Kidney (tissue), 14 donors: Measurements from ENCODE around the gene CRYBG2. TPM values are rescaled to one million over a fixed set of nuclear protein-coding genes. Genes with fewer than 3 reads are reported as not detected.
A peak's percentile ranks its signal among the peaks of the same experiment; 100 is the strongest.

ENCODE experiments used
- DNase-seq, 5 donors: peaks; one replicate each; pipeline ENCODE4 v3.0.0-alpha.2; 2013 to 2020
- FAIRE-seq: peaks from 2 replicates; lab custom pipeline; 2012; peaks lifted over from hg19 to GRCh38; lab: Jason Lieb, UNC
- H3K27ac ChIP-seq, 2 donors: one replicate each; pipeline ENCODE4 v1.7.0; 2013; ENCODE audit warnings: low read depth in 2 of 2, low read length in 2 of 2, inconsistent platforms in 1 of 2
- H3K27me3 ChIP-seq: one replicate; pipeline ENCODE4 v1.7.1; 2013; ENCODE audit warnings: low read length, inconsistent platforms; ENCODE audit not compliant: control insufficient read depth, insufficient read depth
- H3K36me3 ChIP-seq, 3 donors: one replicate each; pipeline versions ENCODE4 v1.7.0 to v1.7.1; 2013; ENCODE audit warnings: low read length in 3 of 3, control low read depth in 1 of 3, inconsistent platforms in 1 of 3; ENCODE audit not compliant: insufficient read depth in 3 of 3, control insufficient read depth in 2 of 3
- H3K4me1 ChIP-seq, 3 donors: one replicate each; pipeline versions ENCODE4 v1.7.0 to v1.7.1; 2013; ENCODE audit warnings: low read length in 3 of 3, inconsistent platforms in 1 of 3, low read depth in 1 of 3; ENCODE audit not compliant: control insufficient read depth in 2 of 3, insufficient read depth in 2 of 3
- H3K4me3 ChIP-seq, 3 donors: one replicate each; pipeline versions ENCODE4 v1.7.0 to v1.8.1; 2013; ENCODE audit warnings: low read length in 3 of 3, control low read depth in 1 of 3, inconsistent platforms in 1 of 3
- H3K9ac ChIP-seq, 3 donors: one replicate each; pipeline versions ENCODE4 v1.7.0 to v1.7.1; 2013; ENCODE audit warnings: low read length in 3 of 3, control low read depth in 1 of 3, inconsistent platforms in 1 of 3
- H3K9me3 ChIP-seq, 3 donors: one replicate each; pipeline versions ENCODE4 v1.7.0 to v1.7.1; 2013; ENCODE audit warnings: low read length in 3 of 3, control low read depth in 1 of 3, inconsistent platforms in 1 of 3; ENCODE audit not compliant: control insufficient read depth in 2 of 3, insufficient read depth in 1 of 3
- CTCF ChIP-seq: IDR thresholded peaks from 3 replicates; pipeline ENCODE4 v1.5.1; 2012; ENCODE audit warnings: mild to moderate bottlenecking, moderate library complexity, borderline replicate concordance; ENCODE audit not compliant: insufficient read depth; ENCODE audit errors: extremely low read depth
- intact Hi-C: fragments of 100-400 bp; cut with DNase I; formaldehyde crosslinking; loops from one replicate; pipeline ENCODE4 v1.11.1; 2022
- polyA plus RNA-seq: library from polyadenylated mRNA; stranded (reverse); fragments of 350-450 nt; fragmentation: Illumina TruSeq; extraction: RNeasy Lipid Tissue Mini Kit (QIAGEN cat#74804); gene quantifications from one replicate; pipeline ENCODE4 v1.2.3, GENCODE V29; 2014; ENCODE audit warnings: low read depth, low replicate concordance; ENCODE audit not compliant: insufficient read depth
- total RNA-seq: library from RNA; stranded (reverse); fragmentation: NEBNext Ultra II Directional; extraction: Animal tissue kit (Norgen Biotek cat#: 25700); gene quantifications from one replicate; pipeline ENCODE4 v1.2.1, GENCODE V29; 2021
- donor health status: control.
- donor health status: control.
- donor health status: control.
- donor health status: control.
- donor health status: control.
- donor health status: DM: yes; HTN: yes; CAD: no.
- donor health status: Normal renal cell carcinoma (clear cell type).

Gene CRYBG2
- total and polyA plus RNA-seq, 2 donors from 2014 or later = 2.2 TPM; not detected in 1

GRCh38 chr1:26279456-26280332, 74.2 kb downstream of the CRYBG2 start, which contains the start of gene SH3BGRL3:
TSS of gene SH3BGRL3 (plus strand) at chr1:26280086. CDS start at chr1:26280156, 70 bp downstream.
- no peak for TF ChIP-seq CTCF
- Histone ChIP-seq H3K36me3 (peaks cover 0 to 2% (median 0%) of the 10 kb centered on the region in 3 donors), H3K27me3 (no peaks in the 10 kb centered on the region), H3K27ac (peak within 1 kb of the TSS; percentile 83 to 84), H3K9me3 (no peaks in the 10 kb centered on the region), H3K4me1 (peaks cover 9 to 39% (median 35%) of the 10 kb centered on the region in 3 donors), H3K4me3 (peak within 1 kb of the TSS; percentile 56 to 73 (median 62)), H3K9ac (peak within 1 kb of the TSS; percentile 47 to 82 (median 62))
- DNase-seq (peak; percentile 84 to 96 (median 91)), FAIRE-seq (no peak)
- intact Hi-C loops = no loop called here

- DNase-seq (peak in 1 of 5 donors; percentile 60), FAIRE-seq (no peak)
- H3K4me1 ChIP-seq = peaks cover 9 to 39% (median 35%) of the 10 kb centered on the region in 3 donors
- peak overlapping the region; percentile 79 to 83 for H3K27ac ChIP-seq
- H3K9me3 ChIP-seq = no peaks in the 10 kb centered on the region
- peak overlapping the region; percentile 56 to 73 (median 62) for H3K4me3 ChIP-seq
- intact Hi-C loops = no loop called here
- H3K9ac ChIP-seq = peak overlapping the region; percentile 47 to 82 (median 62)
- no peak for TF ChIP-seq CTCF
- H3K27me3 ChIP-seq = no peaks in the 10 kb centered on the region
- peaks cover 0 to 2% (median 0%) of the 10 kb centered on the region in 3 donors for H3K36me3 ChIP-seq
Observed at GRCh38 chr1:26278724-26279455, 75.0 kb downstream of the CRYBG2 start.

- no peak for FAIRE-seq
Observed at GRCh38 chr1:26278303-26278702, 75.6 kb downstream of the CRYBG2 start.

More at GRCh38 chr1:26278303-26278702, 75.6 kb downstream of the CRYBG2 start:
- Histone ChIP-seq H3K27me3 (no peaks in the 10 kb centered on the region), H3K9ac (no peak overlapping the region), H3K27ac (peak overlapping the region in 1 of 2 donors; percentile 14), H3K36me3 (peaks cover 0 to 2% (median 0%) of the 10 kb centered on the region in 3 donors), H3K4me3 (no peak overlapping the region), H3K9me3 (no peaks in the 10 kb centered on the region), H3K4me1 (peaks cover 9 to 39% (median 35%) of the 10 kb centered on the region in 3 donors)
- no peak for TF ChIP-seq CTCF
- DNase-seq = peak in 1 of 5 donors; percentile 71
- intact Hi-C loops = no loop called here
